SK-N-SH treated with all-trans-retinoic acid at 6 μM for 48 hours (cell line): Measurements from ENCODE around the gene RPL18.

Experiments
- ARNTL ChIP-seq: fragments of 450-650 bp; formaldehyde crosslinking; IDR thresholded peaks from 2 replicates; pipeline ENCODE4 v1.5.0; 2020; ENCODE audit warnings: low read depth, mild to moderate bottlenecking, moderate library complexity, borderline replicate concordance
- CREB5 ChIP-seq: fragments of 250-450 bp; sonication (Bioruptor Pico); IDR thresholded peaks from 2 replicates; pipeline ENCODE4 v1.5.1; 2020; ENCODE audit warnings: low read depth, mild to moderate bottlenecking, moderate library complexity
- ESRRG ChIP-seq: fragments of 250-450 bp; sonication (Bioruptor Pico); IDR thresholded peaks from 2 replicates; pipeline ENCODE4 v1.6.1; 2021; ENCODE audit warnings: mild to moderate bottlenecking
- PATZ1 ChIP-seq: fragments of 250-450 bp; sonication (Bioruptor Pico); IDR thresholded peaks from 2 replicates; pipeline ENCODE4 v1.8.0; 2020; ENCODE audit warnings: mild to moderate bottlenecking, moderate library complexity, borderline replicate concordance
- PPARA ChIP-seq: fragments of 250-450 bp; sonication (Bioruptor Pico); IDR thresholded peaks from 2 replicates; pipeline ENCODE4 v1.5.0; 2020; ENCODE audit warnings: mild to moderate bottlenecking, borderline replicate concordance
- SNAI2 ChIP-seq: fragments of 250-450 bp; sonication (Bioruptor Pico); IDR thresholded peaks from 2 replicates; pipeline ENCODE4 v1.5.0; 2020; ENCODE audit warnings: mild to moderate bottlenecking, moderate library complexity
- TCF4 ChIP-seq: fragments of 250-450 bp; sonication (Bioruptor Pico); IDR thresholded peaks from 2 replicates; pipeline ENCODE4 v1.8.0; 2021; ENCODE audit warnings: mild to moderate bottlenecking, moderate library complexity, borderline replicate concordance
- ZC3H10 ChIP-seq: fragments of 250-450 bp; sonication (Bioruptor Pico); IDR thresholded peaks from 2 replicates; pipeline ENCODE4 v1.5.1; 2021; ENCODE audit warnings: mild to moderate bottlenecking, moderate library complexity
- ZFP30 ChIP-seq: fragments of 450-650 bp; formaldehyde crosslinking; IDR thresholded peaks from 2 replicates; pipeline ENCODE4 v1.5.0; 2022; ENCODE audit warnings: mild to moderate bottlenecking, moderate library complexity
- ZNF70 ChIP-seq: fragments of 450-650 bp; formaldehyde crosslinking; IDR thresholded peaks from 2 replicates; pipeline ENCODE4 v1.5.0; 2020; ENCODE audit warnings: mild to moderate bottlenecking, moderate library complexity
- TF ChIP-seq, protein P1 (sequence below): fragments of 250-450 bp; sonication (Bioruptor Pico); IDR thresholded peaks from 2 replicates; pipeline ENCODE4 v1.5.1; 2021; ENCODE audit warnings: mild to moderate bottlenecking, moderate library complexity

- TF ChIP-seq ARNTL (CRISPR knock-in tag), result no peak
- no peak for TF ChIP-seq TCF4 (CRISPR knock-in tag)
- TF ChIP-seq SNAI2 (CRISPR knock-in tag), result no peak
- TF ChIP-seq ZC3H10 (CRISPR knock-in tag), result no peak
- TF ChIP-seq ZNF70 (CRISPR knock-in tag), result no peak
- no peak for TF ChIP-seq PATZ1 (CRISPR knock-in tag)
- no peak for TF ChIP-seq ESRRG (CRISPR knock-in tag)
- TF ChIP-seq, protein P1, sequence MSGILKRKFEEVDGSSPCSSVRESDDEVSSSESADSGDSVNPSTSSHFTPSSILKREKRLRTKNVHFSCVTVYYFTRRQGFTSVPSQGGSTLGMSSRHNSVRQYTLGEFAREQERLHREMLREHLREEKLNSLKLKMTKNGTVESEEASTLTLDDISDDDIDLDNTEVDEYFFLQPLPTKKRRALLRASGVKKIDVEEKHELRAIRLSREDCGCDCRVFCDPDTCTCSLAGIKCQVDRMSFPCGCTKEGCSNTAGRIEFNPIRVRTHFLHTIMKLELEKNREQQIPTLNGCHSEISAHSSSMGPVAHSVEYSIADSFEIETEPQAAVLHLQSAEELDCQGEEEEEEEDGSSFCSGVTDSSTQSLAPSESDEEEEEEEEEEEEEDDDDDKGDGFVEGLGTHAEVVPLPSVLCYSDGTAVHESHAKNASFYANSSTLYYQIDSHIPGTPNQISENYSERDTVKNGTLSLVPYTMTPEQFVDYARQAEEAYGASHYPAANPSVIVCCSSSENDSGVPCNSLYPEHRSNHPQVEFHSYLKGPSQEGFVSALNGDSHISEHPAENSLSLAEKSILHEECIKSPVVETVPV (CRISPR knock-in tag), result no peak
- TF ChIP-seq CREB5, result no peak
- TF ChIP-seq ZFP30 (CRISPR knock-in tag), result no peak
- no peak for TF ChIP-seq PPARA (CRISPR knock-in tag)
Measured at GRCh38 chr19:48627865-48628314, 8.9 kb upstream of the RPL18 start.
